HG03159 (cell line): ENCODE results near the gene CYP26C1.

Source experiments
- ATAC-seq: cut with Tn5 transposase; IDR thresholded peaks from one replicate; pipeline ENCODE4 v1.9.1; 2021; ENCODE audit warnings: mild to moderate bottlenecking, moderate library complexity; ENCODE audit not compliant: unreplicated experiment

CYP26C1 gene

DNA sequence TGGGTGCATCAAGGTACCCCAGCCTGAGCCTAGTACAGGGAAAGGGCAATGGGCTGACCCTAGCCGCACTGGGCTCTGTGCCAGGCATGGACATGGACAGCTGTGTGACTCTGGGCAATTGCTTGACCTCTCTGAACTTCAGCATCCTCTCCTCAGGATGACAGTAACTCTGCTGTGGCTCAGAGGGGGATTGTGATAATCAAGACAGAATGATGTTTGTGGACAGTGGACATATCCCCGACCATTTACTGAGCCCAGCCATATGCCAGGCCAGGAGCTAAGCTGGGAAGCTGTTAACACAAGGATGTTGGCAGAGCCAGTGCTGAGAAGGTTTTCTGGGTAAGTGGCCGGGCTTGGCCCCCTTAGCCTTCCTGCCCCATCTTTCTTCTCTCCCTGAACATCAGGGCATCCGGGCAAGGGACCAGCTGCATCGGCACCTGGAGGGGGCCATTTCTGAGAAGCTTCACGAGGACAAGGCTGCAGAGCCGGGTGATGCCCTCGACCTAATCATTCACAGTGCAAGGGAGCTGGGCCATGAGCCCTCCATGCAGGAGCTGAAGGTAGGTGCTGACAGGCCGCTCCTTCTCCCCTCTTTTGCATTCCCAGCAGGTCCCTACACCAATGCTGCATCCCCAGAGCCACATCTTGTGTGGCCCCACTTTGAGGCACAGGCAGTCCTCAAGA, 3.5 kb downstream of the CYP26C1 start:
- no peak for ATAC-seq

DNA sequence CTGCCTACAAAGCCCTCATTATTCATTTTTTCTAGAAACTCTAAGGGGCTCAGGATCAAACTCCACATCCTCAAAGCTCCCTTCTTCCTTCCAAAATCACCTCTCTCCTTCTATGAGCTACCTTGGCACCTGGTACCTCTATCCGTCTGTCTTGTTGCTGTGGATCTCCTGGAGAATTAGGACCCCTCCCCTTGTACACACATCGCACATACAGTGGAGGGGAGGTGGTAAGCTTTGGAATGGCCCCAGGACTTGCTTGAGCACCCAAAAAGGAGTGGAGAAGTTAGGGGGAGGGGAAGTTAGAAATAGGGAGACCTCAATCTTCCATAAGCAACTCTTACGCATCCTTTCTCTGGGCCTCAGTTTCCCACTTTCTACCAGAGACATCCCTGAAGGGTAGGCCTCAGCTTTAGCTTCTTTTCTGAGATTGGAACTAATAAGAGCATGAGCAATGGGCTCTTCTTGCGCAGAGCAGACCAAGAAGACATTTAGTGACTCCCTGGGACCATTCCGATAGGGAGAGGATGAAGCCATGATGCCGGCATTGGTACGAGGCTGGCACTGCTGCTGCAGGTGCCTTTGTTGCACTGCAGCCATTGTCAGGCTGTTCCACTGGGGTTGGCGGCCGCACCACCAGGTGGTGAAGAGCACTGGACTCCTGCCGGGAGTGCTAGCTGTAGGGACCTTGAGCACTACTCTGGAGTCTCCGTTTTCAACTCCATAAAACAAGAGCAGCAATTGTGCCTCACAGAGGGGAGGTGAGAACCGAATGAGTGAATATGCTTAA, 4.5 kb downstream of the CYP26C1 start:
- ATAC-seq, result no peak

DNA sequence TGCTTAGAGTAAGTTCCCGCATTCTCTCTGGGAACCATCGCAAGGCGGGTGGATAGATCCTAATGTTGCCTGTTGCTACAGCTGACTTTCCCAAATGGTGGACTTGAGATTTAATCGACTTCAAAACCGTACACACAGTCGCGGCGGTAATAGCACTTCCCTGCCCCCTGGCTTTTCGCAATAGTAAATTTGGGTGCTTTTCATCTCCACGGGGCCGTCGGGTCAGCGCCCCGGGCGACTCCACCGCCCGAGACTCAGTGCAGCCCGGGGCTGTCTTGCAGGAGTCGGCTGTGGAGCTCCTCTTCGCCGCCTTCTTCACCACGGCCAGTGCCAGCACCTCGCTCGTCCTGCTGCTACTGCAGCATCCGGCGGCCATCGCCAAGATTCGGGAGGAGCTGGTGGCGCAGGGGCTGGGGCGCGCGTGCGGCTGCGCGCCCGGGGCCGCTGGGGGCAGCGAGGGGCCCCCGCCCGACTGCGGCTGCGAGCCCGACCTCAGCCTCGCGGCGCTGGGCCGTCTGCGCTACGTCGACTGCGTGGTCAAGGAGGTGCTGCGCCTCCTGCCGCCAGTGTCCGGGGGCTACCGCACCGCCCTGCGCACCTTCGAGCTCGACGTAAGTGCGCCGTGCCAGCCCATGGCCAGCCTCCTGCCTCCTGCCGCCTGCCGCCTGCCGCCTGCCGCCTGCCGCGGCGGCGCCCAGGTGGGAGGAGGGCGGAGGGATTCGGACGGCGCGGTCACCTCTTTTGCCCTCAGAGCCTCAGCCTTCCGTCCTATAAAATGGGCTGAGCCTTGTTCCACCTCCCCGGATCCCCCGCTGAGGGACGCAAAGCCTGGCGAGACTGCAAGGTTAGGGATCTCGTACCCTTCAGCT, 5.3 kb downstream of the CYP26C1 start:
- ATAC-seq, result no peak

DNA sequence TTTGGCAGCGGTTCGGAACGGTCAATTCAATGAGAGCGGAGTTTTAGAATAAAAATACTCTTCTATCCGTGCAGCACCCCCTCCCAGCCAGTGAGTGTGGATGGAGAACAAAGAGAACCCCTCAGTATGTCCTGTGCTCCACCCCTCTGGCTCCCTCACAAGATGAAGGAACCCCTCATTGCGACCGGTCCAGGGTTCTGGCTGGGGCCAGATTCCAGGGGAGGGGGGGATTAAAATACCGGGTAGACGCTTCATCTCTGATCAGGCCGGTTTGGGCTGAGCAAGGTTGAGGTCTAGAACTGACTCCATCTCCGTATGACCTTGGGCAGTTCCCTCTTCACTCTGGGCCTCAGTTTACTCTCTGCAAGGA, 5.9 kb downstream of the CYP26C1 start:
- no peak for ATAC-seq

DNA sequence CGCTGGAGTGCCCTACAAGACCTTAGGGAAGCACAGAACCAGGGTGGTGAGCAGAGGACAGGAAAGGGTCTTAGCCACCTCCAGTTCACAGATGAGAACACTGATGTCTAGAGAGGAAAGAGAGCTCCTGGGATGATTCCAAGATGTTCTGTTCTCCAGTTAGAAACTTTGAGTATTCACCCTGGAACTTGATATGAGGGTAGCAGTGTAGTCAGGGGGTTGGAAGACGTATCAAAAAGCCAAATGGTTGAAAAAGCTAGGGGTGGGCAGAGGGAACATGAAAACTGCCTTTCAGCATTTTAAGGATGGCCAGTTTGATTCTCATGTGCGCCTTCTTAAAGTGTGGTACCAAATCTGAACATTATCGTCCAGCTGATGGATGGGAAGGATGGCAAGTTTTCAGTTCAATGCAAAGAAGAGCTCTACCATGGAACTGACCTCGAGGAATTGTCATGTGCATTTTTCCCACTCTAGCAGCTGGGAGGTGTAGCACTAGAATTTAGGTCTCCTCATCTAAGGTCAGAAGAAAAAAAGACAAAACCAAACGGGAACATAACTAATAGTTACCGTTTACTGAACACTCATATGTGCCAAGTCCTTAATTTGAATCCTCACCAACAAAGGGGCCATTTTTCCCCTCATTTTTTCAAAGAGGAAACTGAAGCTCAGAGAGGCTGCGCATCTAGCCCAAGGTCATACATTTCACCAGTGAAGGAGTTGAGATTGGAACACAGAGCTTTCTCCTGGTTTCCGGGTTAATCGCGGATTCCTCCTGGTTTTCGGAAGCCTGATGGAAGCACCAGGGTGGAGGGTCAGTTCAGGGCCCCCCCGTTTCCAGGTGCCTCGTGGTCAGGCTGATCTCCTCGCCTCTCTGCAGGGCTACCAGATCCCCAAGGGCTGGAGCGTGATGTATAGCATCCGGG, 7.1 kb downstream of the CYP26C1 start:
- ATAC-seq, result no peak

DNA sequence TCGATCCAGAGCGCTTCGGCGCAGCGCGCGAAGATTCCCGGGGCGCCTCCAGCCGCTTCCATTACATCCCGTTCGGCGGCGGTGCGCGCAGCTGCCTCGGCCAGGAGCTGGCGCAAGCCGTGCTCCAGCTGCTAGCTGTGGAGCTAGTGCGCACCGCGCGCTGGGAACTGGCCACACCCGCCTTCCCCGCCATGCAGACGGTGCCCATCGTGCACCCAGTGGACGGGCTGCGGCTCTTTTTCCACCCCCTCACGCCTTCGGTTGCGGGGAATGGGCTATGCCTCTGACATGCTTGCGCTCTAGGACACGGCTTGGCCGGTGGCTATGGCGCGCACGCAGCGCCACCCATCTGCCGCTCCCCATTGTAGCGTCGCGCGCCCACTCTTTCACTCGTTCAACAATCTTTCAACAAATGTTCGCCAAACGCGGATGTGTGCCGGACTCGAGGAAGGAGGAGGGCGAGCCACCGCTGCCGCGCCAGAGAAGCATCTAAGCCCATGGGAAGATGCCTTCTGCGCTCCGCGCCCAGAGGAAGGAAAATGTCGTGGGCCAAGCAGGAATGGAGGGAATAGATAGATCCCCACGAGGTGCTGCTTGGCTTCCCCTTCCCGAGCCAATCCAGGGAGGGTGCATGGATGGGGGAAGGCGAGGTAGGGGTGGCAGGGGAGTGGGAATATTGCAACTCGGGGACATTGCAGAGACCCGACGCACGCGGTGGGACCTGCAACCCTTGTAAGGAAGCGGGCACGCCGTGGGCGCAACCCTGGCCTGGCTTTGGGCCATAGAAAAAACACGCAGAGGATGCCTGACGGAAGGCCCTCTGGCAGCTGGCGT, 8.0 kb downstream of the CYP26C1 start:
- ATAC-seq, result no peak

DNA sequence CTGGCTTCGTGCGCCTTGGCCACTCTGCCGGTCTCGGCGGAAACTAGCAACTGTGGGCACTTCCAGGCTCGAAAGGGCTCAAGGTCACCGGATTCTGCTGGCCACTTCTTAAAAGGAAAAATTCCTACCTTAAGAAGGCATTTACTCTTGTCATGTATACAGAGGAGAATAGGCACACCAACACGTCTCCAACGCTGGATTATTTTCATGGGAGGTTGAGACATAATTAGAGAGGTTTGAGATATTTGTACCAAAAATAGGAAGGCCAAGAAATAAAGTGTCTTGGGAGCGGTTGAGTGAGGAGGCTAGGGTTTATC, 8.6 kb downstream of the CYP26C1 start:
- no peak for ATAC-seq

DNA sequence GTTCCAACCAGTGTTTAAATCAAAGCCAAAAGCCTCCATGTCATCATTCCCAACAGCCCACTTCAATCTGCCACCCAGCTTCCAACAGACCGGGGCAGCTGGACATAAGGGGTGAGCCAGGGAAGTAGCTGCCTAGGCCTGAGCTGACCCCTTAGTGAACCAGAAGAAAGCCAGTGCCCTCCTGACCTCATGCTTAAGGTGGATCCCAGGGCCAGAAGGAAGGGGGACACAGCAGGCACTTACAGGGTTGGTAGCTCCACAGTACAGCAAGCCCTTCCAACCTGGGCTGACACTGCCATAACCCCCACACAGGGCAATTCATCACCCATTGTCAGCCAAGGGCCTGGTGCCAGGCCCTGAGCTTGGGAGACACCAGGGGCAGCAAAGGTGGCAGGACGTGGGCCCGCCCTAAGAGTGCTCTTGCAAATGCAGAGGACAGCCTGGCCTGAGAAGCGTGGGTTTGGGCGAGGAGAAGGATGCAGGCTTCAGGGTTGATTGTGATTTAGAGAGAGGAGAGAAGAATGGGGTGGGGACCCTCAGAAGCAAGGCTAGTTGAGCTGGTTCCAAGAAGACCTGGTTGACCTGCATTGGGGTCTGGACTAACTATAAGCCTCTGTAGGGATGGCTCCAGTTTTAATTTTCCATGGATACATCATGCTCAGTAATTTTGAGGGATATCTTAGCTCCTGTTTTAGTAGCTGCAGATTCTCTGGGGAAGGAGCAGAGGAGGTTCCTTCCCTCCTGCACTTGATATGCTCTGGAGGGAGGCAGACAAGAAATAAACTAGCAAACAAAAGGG, 10.0 kb downstream of the CYP26C1 start:
- no peak for ATAC-seq

DNA sequence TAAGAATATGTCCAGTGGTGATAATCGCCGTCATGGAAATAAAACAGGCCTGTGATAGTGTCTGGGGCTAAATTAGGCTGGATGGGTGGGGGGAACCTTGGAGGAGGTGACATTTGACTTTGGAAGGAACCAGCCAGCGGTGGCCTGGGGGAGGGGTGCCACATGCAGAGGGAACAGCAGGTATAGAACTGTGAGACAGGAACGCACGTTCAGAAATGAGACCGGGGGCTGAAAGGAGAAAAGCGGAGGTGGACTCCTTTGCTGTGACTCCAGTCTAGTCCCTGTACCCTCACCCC, 10.5 kb downstream of the CYP26C1 start:
- no peak for ATAC-seq

DNA sequence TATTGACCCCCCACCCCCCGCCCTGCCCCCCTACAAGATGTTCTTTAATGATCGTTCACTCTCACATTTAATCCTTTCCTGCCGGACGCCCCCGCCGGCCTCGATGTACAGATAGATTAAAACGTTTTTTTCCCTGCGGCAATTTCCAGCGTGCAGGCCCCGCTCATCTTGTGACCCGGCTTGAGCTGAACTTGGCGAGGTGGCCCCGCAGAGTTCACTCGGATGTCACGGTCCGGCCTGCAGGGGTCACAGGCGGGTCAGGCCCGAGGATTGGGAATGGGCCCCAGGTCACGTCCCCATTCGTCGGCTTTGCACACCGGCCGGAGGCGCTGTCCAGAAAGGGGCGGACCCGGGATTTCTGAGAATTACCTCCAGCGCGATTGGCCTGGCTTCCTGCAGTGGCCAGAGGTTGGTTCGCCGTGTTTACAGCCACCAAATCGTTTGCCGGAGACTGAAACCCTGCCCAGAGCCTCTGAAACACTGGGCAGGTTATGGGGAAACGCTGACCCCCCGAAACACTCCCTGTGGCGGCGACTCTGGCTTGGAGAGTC, 11.2 kb downstream of the CYP26C1 start:
- no peak for ATAC-seq

DNA sequence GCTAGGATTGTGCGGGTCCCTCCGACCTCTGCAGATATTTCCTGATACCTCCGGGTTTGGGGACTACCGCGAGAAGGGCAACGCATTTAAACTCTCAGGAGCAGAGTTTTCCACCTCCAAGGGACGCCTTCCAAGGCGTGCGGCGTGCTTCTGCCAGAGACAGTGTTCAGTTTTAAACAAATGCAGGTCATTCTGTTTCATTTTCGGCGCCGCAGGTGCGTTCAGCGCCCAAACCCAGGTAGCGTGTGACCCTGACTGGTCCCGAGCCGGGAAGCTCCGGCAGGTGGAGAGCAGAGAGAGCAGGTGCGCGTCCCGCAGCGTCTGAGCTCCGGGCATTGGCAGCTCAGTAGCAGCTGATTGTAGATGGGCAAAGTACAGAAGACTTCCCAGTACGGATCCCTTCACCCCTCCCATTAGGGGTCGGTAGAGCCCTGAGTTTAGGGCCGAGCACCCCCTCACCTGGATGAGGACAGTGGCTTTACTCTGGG, 11.7 kb downstream of the CYP26C1 start:
- ATAC-seq, result no peak

DNA sequence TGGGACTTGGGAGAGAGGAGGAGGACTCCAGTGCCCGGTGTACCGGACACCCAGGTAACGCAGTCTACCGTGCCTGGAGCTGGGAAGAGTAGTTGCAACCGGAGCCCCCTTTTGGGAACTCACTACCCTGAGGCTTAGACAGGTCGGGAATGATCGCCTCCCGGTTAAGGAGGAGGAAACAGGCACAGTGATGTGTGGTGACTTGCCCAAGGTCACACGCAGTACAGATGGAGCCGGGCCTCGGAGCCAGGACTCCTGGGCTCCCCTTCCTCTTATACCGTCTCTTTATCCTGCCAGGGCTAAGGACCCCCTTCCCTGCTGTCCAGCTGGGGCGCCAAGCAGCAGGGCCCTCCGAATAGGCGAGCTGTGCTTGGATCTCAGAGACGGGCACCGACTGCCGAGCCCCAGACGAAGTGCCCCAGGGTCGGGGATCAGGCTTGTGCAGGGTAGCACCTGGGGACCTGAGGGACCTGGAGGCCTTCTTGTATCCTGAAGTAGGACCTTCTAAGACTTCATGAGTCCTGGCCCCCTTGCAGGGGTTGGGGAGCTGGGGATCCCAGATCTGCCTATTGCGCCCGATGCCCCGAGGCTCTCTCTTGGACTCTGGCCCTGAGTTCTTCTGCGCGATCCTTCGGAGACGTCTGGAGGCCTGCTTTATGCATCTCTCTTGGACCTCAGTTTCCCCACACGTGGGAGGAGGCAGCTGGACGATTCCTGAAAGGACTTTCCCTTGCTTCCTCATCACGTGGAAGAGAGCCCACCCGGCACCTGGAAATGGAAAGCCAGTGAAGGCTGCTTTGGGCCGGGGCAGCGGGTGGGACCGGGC, 12.3 kb downstream of the CYP26C1 start:
- ATAC-seq, result no peak

DNA sequence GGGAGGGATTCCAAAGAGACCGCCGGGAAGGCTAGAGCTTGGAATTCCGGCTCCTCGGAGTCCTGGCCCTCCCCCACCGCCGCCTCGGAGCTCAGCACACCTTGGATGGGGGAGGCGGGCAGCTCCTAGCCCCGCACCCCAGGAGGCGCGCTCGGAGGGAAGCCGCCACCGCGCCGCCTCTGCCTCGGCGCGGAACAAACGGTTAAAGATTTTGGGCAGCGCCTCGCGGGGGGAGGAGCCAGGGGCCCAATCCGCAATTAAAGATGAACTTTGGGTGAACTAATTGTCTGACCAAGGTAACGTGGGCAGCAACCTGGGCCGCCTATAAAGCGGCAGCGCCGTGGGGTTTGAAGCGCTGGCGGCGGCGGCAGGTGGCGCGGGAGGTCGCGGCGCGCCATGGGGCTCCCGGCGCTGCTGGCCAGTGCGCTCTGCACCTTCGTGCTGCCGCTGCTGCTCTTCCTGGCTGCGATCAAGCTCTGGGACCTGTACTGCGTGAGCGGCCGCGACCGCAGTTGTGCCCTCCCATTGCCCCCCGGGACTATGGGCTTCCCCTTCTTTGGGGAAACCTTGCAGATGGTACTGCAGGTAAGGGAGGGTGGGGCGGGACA, 13.0 kb downstream of the CYP26C1 start, which contains the start of gene CYP26A1:
TSS of gene CYP26A1 (plus strand) at position 355 of the 608 bp plus-strand sequence. CDS start at position 397, 42 bp downstream.
- ATAC-seq, result no peak

DNA sequence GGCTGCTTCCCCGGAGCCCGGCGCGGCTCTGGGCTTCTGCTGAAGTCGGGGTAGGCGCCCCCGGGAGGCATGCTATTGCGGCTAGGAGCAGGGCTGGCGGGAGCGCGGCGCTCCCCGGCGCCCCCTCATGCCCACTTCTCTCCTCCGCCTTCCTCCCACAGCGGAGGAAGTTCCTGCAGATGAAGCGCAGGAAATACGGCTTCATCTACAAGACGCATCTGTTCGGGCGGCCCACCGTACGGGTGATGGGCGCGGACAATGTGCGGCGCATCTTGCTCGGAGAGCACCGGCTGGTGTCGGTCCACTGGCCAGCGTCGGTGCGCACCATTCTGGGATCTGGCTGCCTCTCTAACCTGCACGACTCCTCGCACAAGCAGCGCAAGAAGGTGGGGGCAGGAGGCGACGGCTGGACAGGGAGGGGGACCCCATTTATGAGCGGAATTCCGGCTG, 13.6 kb downstream of the CYP26C1 start:
- ATAC-seq, result no peak

DNA sequence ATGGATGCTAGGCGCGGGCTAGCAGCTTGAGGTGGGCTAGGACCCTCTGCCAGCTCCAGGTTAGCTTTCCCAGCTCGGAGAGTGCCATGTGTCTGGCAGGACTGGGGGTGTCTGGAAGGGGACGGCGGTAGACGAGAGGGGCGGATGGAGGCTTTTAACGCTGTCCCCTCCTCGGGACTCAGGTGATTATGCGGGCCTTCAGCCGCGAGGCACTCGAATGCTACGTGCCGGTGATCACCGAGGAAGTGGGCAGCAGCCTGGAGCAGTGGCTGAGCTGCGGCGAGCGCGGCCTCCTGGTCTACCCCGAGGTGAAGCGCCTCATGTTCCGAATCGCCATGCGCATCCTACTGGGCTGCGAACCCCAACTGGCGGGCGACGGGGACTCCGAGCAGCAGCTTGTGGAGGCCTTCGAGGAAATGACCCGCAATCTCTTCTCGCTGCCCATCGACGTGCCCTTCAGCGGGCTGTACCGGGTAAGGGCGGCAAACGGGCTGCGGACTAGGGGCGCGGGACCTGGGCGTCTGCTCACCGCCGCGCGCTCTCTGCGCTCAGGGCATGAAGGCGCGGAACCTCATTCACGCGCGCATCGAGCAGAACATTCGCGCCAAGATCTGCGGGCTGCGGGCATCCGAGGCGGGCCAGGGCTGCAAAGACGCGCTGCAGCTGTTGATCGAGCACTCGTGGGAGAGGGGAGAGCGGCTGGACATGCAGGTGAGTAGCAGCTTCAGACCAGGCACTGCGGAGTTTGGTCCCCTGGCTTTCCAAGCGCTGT, 14.2 kb downstream of the CYP26C1 start:
- no peak for ATAC-seq

DNA sequence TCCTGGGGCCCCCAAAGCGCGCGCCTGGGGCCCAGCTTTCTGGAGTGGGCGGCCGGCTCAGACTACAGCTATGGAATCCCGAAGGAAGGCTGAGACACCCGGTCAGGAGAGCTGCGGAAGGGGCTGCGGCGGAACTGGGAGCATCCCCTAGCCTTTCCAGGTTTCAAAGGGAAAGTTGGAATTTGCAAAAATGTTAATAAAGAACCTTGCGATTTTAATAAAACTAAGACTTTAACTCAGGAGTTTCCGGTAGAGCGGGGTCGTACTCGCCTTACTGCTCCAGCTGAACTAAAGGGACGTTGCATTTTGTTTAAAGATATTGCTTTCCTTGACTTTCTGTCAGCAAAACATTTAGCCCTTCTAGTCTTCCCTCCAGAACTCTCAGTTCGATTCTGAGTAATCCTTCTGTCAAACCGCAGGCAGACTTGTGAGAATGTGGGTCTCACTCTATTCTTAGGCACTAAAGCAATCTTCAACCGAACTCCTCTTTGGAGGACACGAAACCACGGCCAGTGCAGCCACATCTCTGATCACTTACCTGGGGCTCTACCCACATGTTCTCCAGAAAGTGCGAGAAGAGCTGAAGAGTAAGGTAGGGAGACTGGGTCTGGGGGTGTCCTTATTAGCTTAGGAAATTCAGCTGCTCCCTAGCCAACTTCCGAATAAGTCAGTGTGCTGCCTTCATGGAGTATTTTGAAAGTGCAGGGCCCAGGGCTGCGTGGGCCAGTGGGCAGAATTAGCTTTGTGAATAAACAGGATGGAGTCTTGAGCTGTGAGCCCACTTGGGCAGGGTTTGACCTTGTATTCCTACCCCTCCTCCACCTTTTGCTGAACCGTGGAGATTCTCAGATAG, 15.0 kb downstream of the CYP26C1 start:
- ATAC-seq, result no peak
